HG02623 (cell line): ENCODE data around the gene CAMSAP2.
A peak's percentile ranks its signal among the peaks of the same experiment; 100 is the strongest.

Experiments used
- ATAC-seq: cut with Tn5 transposase; IDR thresholded peaks from one replicate; pipeline ENCODE4 v1.9.1; 2021; ENCODE audit warnings: moderate library complexity; ENCODE audit not compliant: unreplicated experiment

CAMSAP2 gene

GRCh38 chr1:200838676-200839445 lies 100.2 kb downstream of the CAMSAP2 start:
- ATAC-seq = no peak

GRCh38 chr1:200845360-200845759 lies 106.7 kb downstream of the CAMSAP2 start:
- no peak for ATAC-seq

- no peak for ATAC-seq
Measured at GRCh38 chr1:200846398-200846797, 107.7 kb downstream of the CAMSAP2 start.

DNA sequence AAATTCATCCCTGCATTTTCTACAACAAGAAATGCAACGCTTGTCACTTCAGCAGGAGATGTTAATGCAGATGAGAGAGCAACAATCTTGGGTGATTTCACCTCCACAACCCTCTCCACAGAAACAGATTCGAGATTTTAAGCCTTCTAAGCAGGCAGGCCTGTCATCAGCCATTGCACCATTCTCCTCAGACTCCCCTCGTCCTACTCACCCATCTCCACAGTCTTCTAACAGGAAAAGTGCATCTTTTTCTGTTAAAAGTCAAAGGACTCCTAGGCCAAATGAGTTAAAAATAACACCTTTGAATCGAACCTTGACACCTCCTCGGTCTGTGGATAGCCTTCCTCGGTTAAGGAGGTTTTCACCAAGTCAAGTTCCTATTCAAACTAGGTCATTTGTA lies 110.7 kb downstream of the CAMSAP2 start:
- ATAC-seq = no peak

GRCh38 chr1:200850554-200850953 lies 111.9 kb downstream of the CAMSAP2 start:
- no peak for ATAC-seq

DNA sequence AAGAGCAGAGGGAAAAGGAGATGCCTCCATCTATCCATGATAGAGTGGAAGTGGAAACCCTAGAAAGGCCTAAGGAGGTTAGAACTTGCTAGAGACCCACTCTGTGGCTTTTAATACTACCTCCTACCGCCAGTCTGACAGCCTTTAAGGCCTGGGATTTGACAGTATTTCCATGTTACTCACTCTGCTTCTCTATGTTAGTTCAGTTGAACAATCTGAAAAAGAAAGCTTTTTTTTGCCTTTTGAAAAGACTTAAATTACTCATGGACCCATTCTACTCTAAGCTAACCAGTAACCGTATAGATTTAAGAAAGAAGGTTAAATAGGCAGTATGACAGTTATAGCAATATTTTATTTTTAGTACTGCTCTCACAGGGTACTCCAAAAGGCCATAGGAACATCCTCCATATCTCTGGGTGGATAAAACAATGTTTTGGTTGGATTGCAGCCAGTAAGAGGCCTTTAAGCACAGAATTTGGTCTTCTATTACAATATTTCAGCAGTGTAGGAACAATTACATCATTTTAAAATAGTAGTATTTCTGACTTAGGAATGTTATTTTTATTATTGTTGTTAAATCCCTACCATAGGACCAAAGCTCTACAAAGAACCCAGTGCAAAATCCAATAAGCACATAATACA lies 118.1 kb downstream of the CAMSAP2 start:
- ATAC-seq = no peak

GRCh38 chr1:200857804-200858203 lies 119.1 kb downstream of the CAMSAP2 start:
- no peak for ATAC-seq

DNA sequence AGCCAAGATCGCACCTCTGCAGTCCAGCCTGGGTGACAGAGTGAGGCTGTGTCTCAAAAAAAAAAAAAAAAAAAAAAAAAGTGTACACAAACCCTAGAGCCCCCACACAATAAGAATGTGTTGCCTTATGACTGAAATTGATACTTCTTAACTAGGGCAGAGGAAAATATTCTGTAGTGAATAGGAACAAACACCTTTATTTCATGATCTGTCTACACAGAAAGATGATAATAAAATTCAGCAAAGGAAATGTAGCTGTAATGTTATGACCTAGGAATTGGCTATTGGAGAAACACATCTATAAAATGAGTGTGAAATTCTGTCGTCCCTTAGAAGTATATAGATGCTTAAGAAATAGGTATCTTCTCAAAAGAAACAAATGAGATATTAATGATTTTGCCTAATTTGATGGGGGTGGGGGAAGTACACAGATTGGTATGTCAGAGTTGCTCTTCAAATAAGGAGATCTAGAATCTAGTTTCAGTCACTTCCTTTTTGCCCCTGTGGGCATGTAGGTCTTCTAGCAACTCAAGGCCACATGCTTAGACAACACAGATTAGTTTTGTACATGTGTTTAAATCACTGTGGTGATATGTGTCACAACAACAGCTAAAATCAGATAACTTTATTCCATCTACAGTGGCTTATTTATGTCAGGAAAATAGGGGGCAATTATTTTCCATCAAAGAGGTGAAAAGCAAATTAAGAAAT lies 123.4 kb downstream of the CAMSAP2 start:
- no peak for ATAC-seq

GRCh38 chr1:200862713-200863415 lies 124.2 kb downstream of the CAMSAP2 start:
- ATAC-seq = no peak

- no peak for ATAC-seq
Measured at GRCh38 chr1:200866116-200866515, 127.4 kb downstream of the CAMSAP2 start.

- ATAC-seq = peak; percentile 80
Measured at GRCh38 chr1:200866521-200866920, 127.8 kb downstream of the CAMSAP2 start.

GRCh38 chr1:200867018-200867811 lies 128.5 kb downstream of the CAMSAP2 start:
- ATAC-seq = no peak

GRCh38 chr1:200869376-200869752 lies 130.7 kb downstream of the CAMSAP2 start:
- ATAC-seq = no peak

GRCh38 chr1:200869753-200870391 lies 131.2 kb downstream of the CAMSAP2 start:
- ATAC-seq = peak; percentile 47

DNA sequence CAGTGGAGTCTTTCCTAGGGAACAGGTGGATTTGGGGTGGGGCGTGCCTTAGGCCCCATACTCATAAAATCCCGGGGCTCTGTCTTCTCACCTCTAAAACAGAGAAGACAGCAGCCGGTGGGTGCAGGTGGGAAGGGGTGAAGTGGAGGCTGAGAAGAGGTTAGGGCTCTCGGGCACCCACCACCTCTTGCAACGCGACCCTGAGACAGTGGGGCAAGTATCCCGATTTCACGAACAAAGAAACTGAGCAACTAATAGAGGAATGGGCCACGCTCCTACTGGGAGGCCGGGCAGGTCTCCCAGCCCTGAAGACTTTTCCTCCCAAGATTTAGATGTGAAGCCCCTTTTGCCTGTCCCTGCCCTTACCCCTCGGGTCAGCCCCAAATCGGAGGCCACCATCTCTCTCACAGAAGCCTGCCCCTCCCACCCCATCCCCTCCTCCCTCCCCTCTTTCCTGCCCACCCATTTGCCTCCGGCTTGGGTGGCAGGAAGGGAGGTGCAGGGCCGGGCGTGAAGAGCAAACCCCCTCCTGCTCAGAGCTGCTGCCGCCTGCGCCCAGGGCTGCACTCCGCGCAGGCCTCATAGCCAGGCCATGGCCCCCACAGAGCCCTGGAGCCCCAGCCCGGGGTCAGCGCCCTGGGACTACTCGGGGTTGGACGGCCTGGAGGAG lies 133.9 kb downstream of the CAMSAP2 start, which contains the start of gene GPR25:
GPR25 (plus strand) TSS at position 536 of the 670 bp plus-strand sequence; CDS start at position 593, 57 bp downstream.
- no peak for ATAC-seq

DNA sequence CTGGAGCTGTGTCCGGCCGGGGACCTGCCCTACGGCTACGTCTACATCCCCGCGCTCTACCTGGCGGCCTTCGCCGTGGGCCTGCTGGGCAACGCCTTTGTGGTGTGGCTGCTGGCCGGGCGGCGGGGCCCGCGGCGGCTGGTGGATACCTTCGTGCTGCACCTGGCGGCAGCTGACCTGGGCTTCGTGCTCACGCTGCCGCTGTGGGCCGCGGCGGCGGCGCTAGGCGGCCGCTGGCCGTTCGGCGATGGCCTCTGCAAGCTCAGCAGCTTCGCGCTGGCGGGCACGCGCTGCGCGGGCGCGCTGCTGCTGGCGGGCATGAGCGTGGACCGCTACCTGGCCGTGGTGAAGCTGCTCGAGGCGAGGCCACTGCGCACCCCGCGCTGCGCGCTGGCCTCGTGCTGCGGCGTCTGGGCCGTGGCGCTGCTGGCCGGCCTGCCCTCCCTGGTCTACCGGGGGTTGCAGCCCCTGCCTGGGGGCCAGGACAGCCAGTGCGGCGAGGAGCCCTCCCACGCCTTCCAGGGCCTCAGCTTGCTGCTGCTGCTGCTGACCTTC lies 134.5 kb downstream of the CAMSAP2 start:
- no peak for ATAC-seq

DNA sequence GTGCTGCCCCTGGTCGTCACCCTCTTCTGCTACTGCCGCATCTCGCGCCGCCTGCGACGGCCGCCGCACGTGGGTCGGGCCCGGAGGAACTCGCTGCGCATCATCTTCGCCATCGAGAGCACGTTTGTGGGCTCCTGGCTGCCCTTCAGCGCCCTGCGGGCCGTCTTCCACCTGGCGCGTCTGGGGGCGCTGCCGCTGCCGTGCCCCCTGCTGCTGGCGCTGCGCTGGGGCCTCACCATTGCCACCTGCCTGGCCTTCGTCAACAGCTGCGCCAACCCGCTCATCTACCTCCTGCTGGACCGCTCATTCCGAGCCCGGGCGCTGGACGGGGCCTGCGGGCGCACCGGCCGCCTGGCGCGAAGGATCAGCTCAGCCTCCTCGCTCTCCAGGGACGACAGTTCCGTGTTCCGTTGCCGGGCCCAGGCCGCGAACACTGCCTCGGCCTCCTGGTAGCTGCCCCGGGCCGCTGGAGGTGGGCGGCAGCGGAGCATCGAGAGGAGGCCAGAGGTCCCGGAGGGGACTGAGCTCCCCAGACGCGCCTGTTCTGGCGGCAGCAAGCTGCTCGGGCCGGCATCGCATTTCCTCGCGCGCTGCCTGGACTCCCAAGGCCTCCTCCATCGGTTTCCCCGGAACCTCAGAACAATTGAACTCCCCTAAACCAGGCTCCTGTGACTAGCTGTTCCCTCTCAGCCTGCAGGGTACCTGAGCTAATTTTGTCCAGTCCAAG lies 135.1 kb downstream of the CAMSAP2 start:
- no peak for ATAC-seq

DNA sequence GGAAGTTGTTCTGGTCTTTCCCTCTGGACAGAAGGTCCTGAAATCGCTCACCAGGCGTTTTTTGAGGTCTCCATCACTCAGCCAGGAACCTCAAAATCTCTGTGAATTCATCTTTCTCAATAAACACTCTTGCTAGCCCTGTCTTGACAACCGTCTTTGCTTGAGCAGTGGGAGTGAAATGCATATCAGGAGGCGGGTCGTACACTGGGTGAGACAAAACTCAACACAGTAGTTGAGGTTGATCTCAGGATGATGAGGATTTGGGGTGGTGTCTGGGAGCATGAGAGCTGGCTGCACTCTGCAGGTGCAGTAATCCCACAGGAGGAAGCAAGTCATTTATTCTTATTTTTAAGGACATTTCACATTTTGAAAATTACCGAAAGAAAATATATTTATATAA lies 136.0 kb downstream of the CAMSAP2 start:
- ATAC-seq = no peak
